Skeletal muscle satellite cell (primary cell): ENCODE measurements around the gene TOX4.

ENCODE experiments used
- H3K27me3 ChIP-seq: 2 replicates; pipeline ENCODE4 v1.7.0; 2013; ENCODE audit warnings: low read length; ENCODE audit not compliant: control insufficient read depth, insufficient read depth
- H3K36me3 ChIP-seq: 2 replicates; pipeline ENCODE4 v1.7.0; 2013; ENCODE audit warnings: mild to moderate bottlenecking, control low read depth, low read length; ENCODE audit not compliant: insufficient read depth
- H3K4me1 ChIP-seq: 2 replicates; pipeline ENCODE4 v1.7.0; 2013; ENCODE audit warnings: low read length; ENCODE audit not compliant: control insufficient read depth, insufficient read depth
- H3K4me2 ChIP-seq: 2 replicates; pipeline ENCODE4 v1.7.0; 2013; ENCODE audit warnings: mild to moderate bottlenecking, low read length
- H3K4me3 ChIP-seq: 2 replicates; pipeline ENCODE4 v1.7.0; 2013; ENCODE audit warnings: low read length
- H3K9ac ChIP-seq: 2 replicates; pipeline ENCODE4 v1.7.0; 2013; ENCODE audit warnings: mild to moderate bottlenecking, low read depth, low read length, moderate library complexity
- H3K9me3 ChIP-seq: replicated peaks from 2 replicates; pipeline ENCODE4 v1.7.0; 2013; ENCODE audit warnings: mild to moderate bottlenecking, control low read depth, low read length

Gene TOX4

DNA sequence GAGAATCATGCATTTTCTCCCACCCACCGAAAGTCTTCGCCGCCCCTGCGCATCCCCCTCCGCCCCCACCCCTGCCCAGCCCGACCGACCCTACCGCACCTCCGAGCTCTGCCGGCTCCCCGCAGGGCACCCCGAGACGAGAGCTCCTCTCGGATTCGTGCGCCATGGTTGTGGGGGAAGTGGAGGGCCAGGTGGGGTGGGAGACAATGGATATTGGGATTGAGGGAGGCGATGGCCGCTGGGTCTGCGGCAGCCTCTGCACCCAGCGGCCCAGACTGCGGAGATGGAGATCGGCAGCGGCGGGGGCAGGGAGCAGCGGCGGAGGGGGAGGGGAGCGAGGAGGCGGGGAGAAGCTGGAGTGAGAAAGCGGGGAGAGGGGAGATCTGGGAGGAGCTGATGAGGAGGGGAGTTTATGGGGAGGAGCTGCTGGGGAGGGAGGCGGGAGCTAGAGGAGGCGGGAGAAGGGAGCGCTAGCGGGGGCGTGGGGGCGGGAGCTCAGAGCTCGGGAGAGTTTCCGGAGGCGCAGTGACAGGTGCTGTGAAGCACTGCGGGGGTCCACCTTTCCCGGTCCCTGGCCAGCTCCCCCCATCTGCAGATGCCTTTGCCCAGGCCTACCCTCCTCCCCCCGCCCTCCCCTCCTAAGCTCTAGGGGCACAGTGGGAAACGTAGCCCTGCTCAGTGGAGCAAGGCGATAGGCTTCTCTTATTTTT lies 49.1 kb downstream of the TOX4 start, which contains the start of gene SALL2:
SALL2 (minus strand) TSS at position 385 of the 710 bp plus-strand sequence; CDS start at position 166, 219 bp downstream.
- no peaks in the 10 kb centered on the region for H3K4me1 ChIP-seq
- no peaks in the 10 kb centered on the region for H3K9me3 ChIP-seq
- H3K4me2 ChIP-seq, result peak within 1 kb of the TSS; percentile 84
- peak within 1 kb of the TSS; percentile 73 for H3K4me3 ChIP-seq
- H3K27me3 ChIP-seq, result peaks cover 11% of the 10 kb centered on the region
- H3K9ac ChIP-seq, result peak within 1 kb of the TSS; percentile 48
- H3K36me3 ChIP-seq, result no peaks in the 10 kb centered on the region

DNA sequence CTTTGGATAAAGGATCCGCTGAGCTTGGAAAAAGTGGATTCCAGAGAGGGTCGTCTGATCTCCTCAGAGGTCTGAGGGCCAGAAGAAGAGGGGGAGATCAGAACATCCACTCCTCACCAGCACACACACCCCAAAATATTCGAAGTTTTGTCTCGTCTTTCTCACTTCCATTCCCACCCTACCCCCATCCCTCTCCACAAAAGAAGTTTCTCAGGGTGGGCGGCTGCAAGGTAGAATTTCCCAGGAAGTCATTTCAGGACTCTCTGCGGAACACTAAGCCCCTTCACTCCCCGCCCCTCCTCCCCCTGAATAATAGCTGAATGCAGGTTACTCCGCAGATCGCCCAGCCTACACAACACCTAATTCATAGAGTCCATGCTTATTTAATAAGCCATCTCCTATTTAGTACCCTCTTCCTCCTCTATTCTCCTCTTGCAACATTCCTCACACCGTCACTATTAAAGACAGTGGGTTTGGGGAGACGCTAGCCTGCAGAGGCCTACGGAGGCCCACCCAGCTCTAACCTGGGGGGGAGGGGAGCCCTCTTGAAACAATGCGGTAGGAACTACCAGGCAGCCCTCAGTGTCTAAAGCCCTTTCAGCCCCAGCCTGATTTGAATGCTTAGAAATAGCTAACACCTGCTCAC lies 49.8 kb downstream of the TOX4 start:
- Histone ChIP-seq H3K27me3 (peaks cover 12% of the 10 kb centered on the region), H3K9me3 (no peaks in the 10 kb centered on the region), H3K4me1 (no peaks in the 10 kb centered on the region), H3K36me3 (no peaks in the 10 kb centered on the region), H3K4me3 (peak overlapping the region; percentile 73), H3K4me2 (peak overlapping the region; percentile 84), H3K9ac (no peak overlapping the region)

DNA sequence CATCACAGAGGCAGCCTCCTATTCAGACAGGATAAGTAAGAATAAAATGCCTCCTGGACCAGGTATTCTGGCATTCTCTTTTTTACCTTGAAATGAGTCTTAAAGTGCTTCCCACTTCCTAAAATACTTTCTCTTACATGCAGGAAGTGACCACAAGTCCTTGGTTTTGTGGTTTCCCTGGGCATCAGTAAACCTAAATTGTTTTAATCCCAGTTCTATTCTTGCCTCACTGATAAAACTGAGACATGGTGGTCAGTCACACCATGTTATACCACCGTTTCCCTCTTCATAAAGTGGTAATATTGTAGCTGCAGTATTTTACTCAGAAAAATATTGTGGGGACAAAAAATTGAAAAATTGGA lies 50.3 kb downstream of the TOX4 start:
- Histone ChIP-seq H3K9me3 (no peaks in the 10 kb centered on the region), H3K4me1 (no peaks in the 10 kb centered on the region), H3K36me3 (no peaks in the 10 kb centered on the region), H3K4me3 (no peak overlapping the region), H3K9ac (no peak overlapping the region), H3K27me3 (peaks cover 14% of the 10 kb centered on the region), H3K4me2 (no peak overlapping the region)

DNA sequence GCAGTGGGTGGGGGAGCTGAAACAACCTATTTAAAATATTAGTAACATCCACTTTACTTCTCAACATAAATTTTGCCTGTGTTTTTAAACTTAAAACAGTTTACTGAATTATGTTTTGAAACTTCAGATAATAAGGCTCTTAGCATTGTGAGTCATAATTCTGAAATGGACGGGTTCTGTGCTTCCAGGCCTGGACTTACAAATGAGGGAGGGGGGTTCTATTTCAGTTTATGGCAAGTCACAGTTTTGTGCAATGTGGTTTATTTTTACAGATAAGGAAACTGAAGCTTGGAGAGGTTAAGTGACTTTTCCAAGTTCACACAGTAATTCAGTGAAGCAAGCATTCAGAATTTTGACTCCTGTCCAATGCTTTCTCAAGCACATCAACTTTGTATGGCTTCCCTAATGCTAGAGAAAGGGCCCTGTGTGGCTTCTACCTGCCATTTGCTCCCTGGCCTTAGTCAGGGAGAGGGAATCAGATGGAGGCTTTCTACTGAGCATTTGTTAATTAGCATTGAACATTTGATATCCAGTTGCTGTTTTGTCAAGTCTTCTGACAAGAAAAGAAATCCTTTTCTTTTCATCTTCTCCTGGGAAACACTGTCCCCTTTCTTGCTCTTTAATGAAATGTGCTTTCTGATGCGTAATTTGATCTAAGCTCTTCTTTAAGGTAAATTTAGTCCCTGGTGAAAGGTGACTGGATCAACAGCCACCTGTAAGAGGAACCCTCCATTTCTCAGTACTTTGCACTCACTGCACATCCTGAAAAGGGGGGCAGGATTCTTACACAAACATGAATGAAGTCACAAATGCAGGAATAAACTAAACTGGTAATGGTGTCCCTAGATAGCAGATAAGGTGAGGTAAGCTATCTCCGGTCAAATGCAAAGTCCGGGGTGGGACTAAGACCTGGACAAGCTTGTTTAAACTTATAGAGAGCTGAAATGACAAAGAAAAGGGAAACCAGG lies 51.7 kb downstream of the TOX4 start:
- peaks cover 22% of the 10 kb centered on the region for H3K27me3 ChIP-seq
- H3K4me2 ChIP-seq, result no peak overlapping the region
- H3K9ac ChIP-seq, result no peak overlapping the region
- H3K4me3 ChIP-seq, result no peak overlapping the region
- H3K4me1 ChIP-seq, result no peaks in the 10 kb centered on the region
- no peaks in the 10 kb centered on the region for H3K36me3 ChIP-seq
- H3K9me3 ChIP-seq, result no peaks in the 10 kb centered on the region

DNA sequence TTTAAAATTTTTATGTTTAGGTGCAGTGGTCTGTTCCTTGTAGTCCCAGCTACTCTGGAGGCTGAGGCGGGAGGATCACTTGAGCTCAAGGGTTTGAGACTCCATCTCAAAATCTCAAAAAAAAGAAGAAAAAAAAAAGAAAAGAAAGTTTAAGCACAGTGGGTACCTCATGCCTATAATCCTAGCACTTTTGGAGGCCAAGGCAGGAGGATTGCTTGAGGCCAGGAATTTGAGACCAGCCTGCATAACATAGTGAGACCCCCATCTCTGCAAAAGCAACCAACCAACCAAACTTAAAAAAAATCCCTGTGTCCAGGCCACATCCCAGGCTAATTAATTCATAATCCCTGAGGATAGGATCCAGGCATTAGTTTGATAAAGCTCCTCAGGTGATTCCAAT lies 52.5 kb downstream of the TOX4 start:
- H3K4me1 ChIP-seq, result no peaks in the 10 kb centered on the region
- H3K9me3 ChIP-seq, result no peaks in the 10 kb centered on the region
- no peak overlapping the region for H3K9ac ChIP-seq
- H3K36me3 ChIP-seq, result no peaks in the 10 kb centered on the region
- H3K4me2 ChIP-seq, result no peak overlapping the region
- no peak overlapping the region for H3K4me3 ChIP-seq
- peaks cover 31% of the 10 kb centered on the region for H3K27me3 ChIP-seq

DNA sequence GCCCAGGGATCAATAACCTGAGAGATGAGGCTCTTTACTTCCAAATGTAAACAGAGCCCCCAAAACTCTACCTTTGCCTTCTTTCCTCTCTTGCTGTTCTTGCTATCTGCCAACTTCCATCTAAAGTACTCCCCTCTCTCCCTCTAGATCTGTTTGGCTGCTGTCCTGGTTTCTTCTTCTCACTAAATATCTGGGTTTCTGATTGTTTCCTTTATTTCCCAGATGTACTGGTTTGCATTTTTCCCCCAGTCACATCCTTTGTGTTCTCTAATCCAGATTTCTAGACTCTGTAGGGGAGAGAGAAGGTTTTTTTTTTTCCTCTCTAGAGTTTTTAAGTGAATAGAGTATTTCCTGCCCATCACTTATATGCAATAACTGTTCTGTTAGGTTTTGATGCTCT lies 56.3 kb downstream of the TOX4 start:
- H3K9ac ChIP-seq, result no peak overlapping the region
- no peaks in the 10 kb centered on the region for H3K9me3 ChIP-seq
- peaks cover 53% of the 10 kb centered on the region for H3K27me3 ChIP-seq
- peaks cover 7% of the 10 kb centered on the region for H3K4me1 ChIP-seq
- no peak overlapping the region for H3K4me2 ChIP-seq
- no peaks in the 10 kb centered on the region for H3K36me3 ChIP-seq
- no peak overlapping the region for H3K4me3 ChIP-seq

DNA sequence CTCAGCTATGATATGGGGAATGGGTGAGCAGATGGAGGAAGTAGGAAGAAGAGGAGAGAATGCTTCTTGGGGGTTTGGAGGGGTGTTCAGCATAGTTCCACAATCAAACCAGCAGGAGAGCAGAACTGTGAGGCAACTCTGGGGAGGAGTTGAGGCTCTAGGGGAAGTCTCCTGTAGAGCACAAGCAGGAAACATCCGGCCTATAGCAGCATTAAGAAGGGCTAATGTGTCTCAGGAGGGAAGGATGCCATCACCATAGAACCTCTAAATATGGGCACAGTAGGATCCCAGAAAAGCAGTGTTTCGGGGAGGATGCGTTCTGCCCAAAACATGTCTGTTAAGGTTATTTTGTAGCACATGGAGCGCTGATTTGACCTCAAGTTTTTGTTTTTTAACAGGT lies 57.6 kb downstream of the TOX4 start:
- Histone ChIP-seq H3K9me3 (no peaks in the 10 kb centered on the region), H3K4me2 (no peak overlapping the region), H3K4me1 (peaks cover 7% of the 10 kb centered on the region), H3K9ac (no peak overlapping the region), H3K36me3 (no peaks in the 10 kb centered on the region), H3K4me3 (no peak overlapping the region), H3K27me3 (peaks cover 66% of the 10 kb centered on the region)

DNA sequence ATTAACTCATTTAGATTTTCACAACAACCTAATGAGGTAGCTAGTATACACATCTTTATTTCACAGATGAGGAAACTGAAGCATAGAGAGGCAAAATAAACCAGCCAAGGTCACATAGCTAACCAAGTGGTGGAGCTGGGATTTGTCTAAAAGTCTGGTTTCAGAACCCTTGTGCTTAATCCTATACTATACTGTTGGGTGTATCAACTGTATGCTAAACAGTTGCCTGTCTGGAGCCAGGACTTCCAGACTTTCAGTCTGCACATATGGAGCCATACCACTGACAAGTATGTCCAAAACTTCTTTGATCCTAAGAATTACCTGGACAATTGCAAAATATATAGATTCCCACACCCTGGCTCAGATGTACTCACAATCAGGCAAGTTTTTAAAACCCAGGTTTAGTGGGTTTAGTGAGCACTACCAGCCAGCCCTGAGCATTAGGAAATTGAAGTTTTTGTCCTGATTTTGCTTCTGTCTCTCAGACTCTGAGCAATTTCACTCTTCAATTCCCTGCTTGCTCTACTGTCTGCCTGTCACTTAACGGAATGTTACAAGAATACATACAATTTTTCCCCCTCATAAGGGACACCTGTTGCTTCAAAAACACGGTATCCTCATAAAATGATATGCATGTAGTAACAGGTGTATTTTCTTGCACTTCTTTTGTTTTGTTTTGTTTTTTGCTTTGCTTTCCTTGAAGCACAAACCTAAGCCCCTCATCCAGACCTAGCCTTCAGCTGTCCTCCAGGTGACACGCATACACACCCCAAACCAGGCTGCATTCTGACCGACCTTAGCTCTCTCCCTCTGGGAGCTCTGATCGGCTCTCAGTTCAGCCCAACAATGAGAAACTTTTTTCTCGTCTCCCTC lies 58.8 kb downstream of the TOX4 start:
- Histone ChIP-seq H3K27me3 (peaks cover 69% of the 10 kb centered on the region), H3K4me3 (no peak overlapping the region), H3K4me2 (no peak overlapping the region), H3K4me1 (peaks cover 7% of the 10 kb centered on the region), H3K36me3 (no peaks in the 10 kb centered on the region), H3K9ac (no peak overlapping the region), H3K9me3 (no peaks in the 10 kb centered on the region)

DNA sequence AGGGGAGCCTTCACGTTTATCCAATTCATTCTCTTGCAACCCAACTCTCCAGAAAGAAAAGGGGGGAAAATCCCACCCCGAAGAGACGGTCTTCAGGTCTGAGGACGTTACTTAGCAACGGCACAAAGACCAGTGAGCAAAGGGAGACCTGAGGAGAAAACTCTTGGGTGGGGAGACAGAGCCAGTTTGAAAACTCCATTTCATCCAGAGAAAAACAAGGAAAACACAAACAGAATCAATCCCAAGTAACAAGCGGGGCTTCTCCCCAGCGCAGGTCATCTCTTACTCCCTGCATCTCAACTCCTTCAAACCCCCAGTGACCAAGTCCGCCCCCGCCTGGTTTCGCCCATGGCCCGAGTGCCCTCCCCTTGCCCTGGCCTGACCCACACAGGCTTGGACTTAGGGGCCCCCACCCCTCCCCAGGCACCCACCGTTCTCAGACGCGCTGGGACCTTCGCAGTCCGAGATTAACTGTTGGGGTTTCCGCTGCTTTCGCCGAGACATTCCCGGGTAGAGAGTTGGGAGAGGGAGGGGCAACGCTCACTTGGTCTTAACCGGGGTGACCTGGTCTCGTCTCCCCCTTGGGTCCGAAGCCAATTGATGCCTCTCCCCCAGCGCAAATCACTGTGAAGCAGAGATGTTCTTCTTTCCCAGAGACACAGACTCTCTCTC lies 59.6 kb downstream of the TOX4 start:
- Histone ChIP-seq H3K4me2 (peak overlapping the region; percentile 54), H3K27me3 (peaks cover 65% of the 10 kb centered on the region), H3K36me3 (no peaks in the 10 kb centered on the region), H3K4me3 (peak overlapping the region; percentile 2), H3K9me3 (no peaks in the 10 kb centered on the region), H3K4me1 (peaks cover 7% of the 10 kb centered on the region), H3K9ac (no peak overlapping the region)

DNA sequence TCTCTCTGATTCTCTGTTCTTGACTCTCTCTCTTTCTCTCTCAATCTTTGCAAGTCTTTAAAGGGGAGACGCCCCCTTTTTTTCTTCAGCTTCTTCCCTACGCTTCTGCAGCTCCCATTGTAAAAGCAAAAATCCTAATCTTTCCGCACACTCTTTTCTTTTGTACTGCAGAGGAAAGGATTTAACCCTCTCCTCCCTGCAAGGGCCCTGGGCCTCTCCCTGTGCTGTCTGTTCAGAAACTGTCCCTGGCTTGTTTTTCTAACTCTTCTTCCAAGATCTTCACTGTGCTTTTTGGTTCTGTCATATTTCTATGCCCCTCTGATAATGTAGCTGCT lies 60.1 kb downstream of the TOX4 start:
- Histone ChIP-seq H3K36me3 (no peaks in the 10 kb centered on the region), H3K4me3 (peak overlapping the region; percentile 2), H3K4me1 (peaks cover 7% of the 10 kb centered on the region), H3K9me3 (no peaks in the 10 kb centered on the region), H3K4me2 (peak overlapping the region; percentile 54), H3K27me3 (peaks cover 64% of the 10 kb centered on the region), H3K9ac (no peak overlapping the region)
